ENCODE data around the gene WAC. TPM values are rescaled to one million over a fixed set of nuclear protein-coding genes. Genes with fewer than 3 reads are reported as not detected.

The WAC gene
- total and polyA plus RNA-seq, 4 donors: 27.0 to 227 (median 60.2) TPM

- Histone ChIP-seq H3K4me1 (ENCODE audit: control insufficient read depth in 5 of 5, insufficient read depth in 5 of 5, low read length in 5 of 5) (peaks cover 0 to 5% (median 0%) of the 10 kb centered on the region in 5 donors), H3K9ac (ENCODE audit: insufficient read depth in 1 of 2, low read length in 2 of 2) (no peak overlapping the region), H3K27ac (ENCODE audit: low read depth in 1 of 2, low read length in 1 of 2) (no peak overlapping the region), H3K27me3 (ENCODE audit: control insufficient read depth in 3 of 3, insufficient read depth in 3 of 3, low read length in 2 of 3) (no peaks in the 10 kb centered on the region), H3K4me3 (no peak overlapping the region), H3K36me3 (ENCODE audit: control insufficient read depth in 4 of 4, insufficient read depth in 4 of 4, low read length in 4 of 4) (no peaks in the 10 kb centered on the region), H3K9me3 (ENCODE audit: control insufficient read depth in 4 of 4, insufficient read depth in 3 of 4, low read length in 3 of 4) (no peaks in the 10 kb centered on the region)
- ATAC-seq (ENCODE audit: insufficient read depth, low FRiP score) (no peak), DNase-seq (peak in 1 of 3 donors; percentile 37)
- WGBS, 2 donors: 63 to 82% methylated on average over 3 of the region's 3 CpGs
- no peak for TF ChIP-seq CTCF (IDR thresholded peaks at IDR 0.05; ENCODE audit: control extremely low read depth, extremely low read depth)
Measured at GRCh38 chr10:28503114-28503513, 29.8 kb upstream of the WAC start.

- Histone ChIP-seq H3K9ac (ENCODE audit: insufficient read depth in 1 of 2, low read length in 2 of 2) (no peak overlapping the region), H3K27ac (ENCODE audit: low read depth in 1 of 2, low read length in 1 of 2) (no peak overlapping the region), H3K4me1 (ENCODE audit: control insufficient read depth in 5 of 5, insufficient read depth in 5 of 5, low read length in 5 of 5) (peaks cover 0 to 5% (median 0%) of the 10 kb centered on the region in 5 donors), H3K27me3 (ENCODE audit: control insufficient read depth in 3 of 3, insufficient read depth in 3 of 3, low read length in 2 of 3) (no peaks in the 10 kb centered on the region), H3K4me3 (no peak overlapping the region), H3K36me3 (ENCODE audit: control insufficient read depth in 4 of 4, insufficient read depth in 4 of 4, low read length in 4 of 4) (no peaks in the 10 kb centered on the region), H3K9me3 (ENCODE audit: control insufficient read depth in 4 of 4, insufficient read depth in 3 of 4, low read length in 3 of 4) (no peaks in the 10 kb centered on the region)
- ATAC-seq (ENCODE audit: insufficient read depth, low FRiP score) (no peak), DNase-seq (no peak)
- 51 to 71% methylated on average over 4 of the region's 4 CpGs for WGBS, 2 donors
- no peak for TF ChIP-seq CTCF (IDR thresholded peaks at IDR 0.05; ENCODE audit: control extremely low read depth, extremely low read depth)
Measured at GRCh38 chr10:28505359-28505959, 27.5 kb upstream of the WAC start.

- WGBS, 2 donors: 84 to 86% methylated on average over 7 of the region's 7 CpGs
- Histone ChIP-seq H3K27ac (ENCODE audit: low read depth in 1 of 2, low read length in 1 of 2) (no peak overlapping the region), H3K36me3 (ENCODE audit: control insufficient read depth in 4 of 4, insufficient read depth in 4 of 4, low read length in 4 of 4) (no peaks in the 10 kb centered on the region), H3K9me3 (ENCODE audit: control insufficient read depth in 4 of 4, insufficient read depth in 3 of 4, low read length in 3 of 4) (no peaks in the 10 kb centered on the region), H3K4me1 (ENCODE audit: control insufficient read depth in 5 of 5, insufficient read depth in 5 of 5, low read length in 5 of 5) (peaks cover 0 to 2% (median 0%) of the 10 kb centered on the region in 5 donors), H3K27me3 (ENCODE audit: control insufficient read depth in 3 of 3, insufficient read depth in 3 of 3, low read length in 2 of 3) (no peaks in the 10 kb centered on the region), H3K9ac (ENCODE audit: insufficient read depth in 1 of 2, low read length in 2 of 2) (no peak overlapping the region), H3K4me3 (no peak overlapping the region)
- TF ChIP-seq CTCF (IDR thresholded peaks at IDR 0.05; ENCODE audit: control extremely low read depth, extremely low read depth): no peak
- ATAC-seq (ENCODE audit: insufficient read depth, low FRiP score) (no peak), DNase-seq (no peak)
Measured at GRCh38 chr10:28508304-28508925, 24.5 kb upstream of the WAC start.
